ENCODE results near the gene PNKD.
A peak's percentile ranks its signal among the peaks of the same experiment; 100 is the strongest.

PNKD gene

GRCh38 chr2:218354850-218355443, 84.6 kb downstream of the PNKD start:
- DNase-seq (ENCODE audit: low read depth in 1 of 2, low spot score in 1 of 2), result no peak
- Histone ChIP-seq H3K4me3 (replicated peaks; ENCODE audit: insufficient read depth, low read length) (no peak overlapping the region), H3K27me3 (ENCODE audit: insufficient read depth, poor library complexity, severe bottlenecking) (no peaks in the 10 kb centered on the region), H3K27ac (replicated peaks) (no peak overlapping the region)
- TF ChIP-seq REST (IDR thresholded peaks at IDR 0.05; ENCODE audit: insufficient replicate concordance, low read depth) (no peak), SPI1 (IDR thresholded peaks at IDR 0.05; ENCODE audit: borderline replicate concordance, low read depth) (no peak), CTCF (IDR thresholded peaks at IDR 0.05; ENCODE audit: insufficient read depth, low read length) (no peak), POLR2AphosphoS5 (IDR thresholded peaks at IDR 0.05; ENCODE audit: low read depth) (no peak), GABPA (IDR thresholded peaks at IDR 0.05; ENCODE audit: low read depth) (no peak)

- no peak for DNase-seq (ENCODE audit: low read depth in 1 of 2, low spot score in 1 of 2)
- H3K4me3 ChIP-seq (replicated peaks; ENCODE audit: insufficient read depth, low read length), result no peak overlapping the region
- H3K27me3 ChIP-seq (ENCODE audit: insufficient read depth, poor library complexity, severe bottlenecking), result no peaks in the 10 kb centered on the region
- H3K27ac ChIP-seq (replicated peaks), result no peak overlapping the region
- TF ChIP-seq SPI1 (IDR thresholded peaks at IDR 0.05; ENCODE audit: borderline replicate concordance, low read depth) (no peak), GABPA (IDR thresholded peaks at IDR 0.05; ENCODE audit: low read depth) (no peak), CTCF (IDR thresholded peaks at IDR 0.05; ENCODE audit: insufficient read depth, low read length) (no peak), POLR2AphosphoS5 (IDR thresholded peaks at IDR 0.05; ENCODE audit: low read depth) (no peak), REST (IDR thresholded peaks at IDR 0.05; ENCODE audit: insufficient replicate concordance, low read depth) (no peak)
These were observed 87.2 kb downstream of the PNKD start for GRCh38 chr2:218357236-218358177.

- Histone ChIP-seq H3K4me3 (replicated peaks; ENCODE audit: insufficient read depth, low read length) (no peak overlapping the region), H3K27me3 (ENCODE audit: insufficient read depth, poor library complexity, severe bottlenecking) (no peaks in the 10 kb centered on the region), H3K27ac (replicated peaks) (peak overlapping the region; percentile 15; the same call in 1 of the 2 replicates)
- TF ChIP-seq SPI1 (IDR thresholded peaks at IDR 0.05; ENCODE audit: borderline replicate concordance, low read depth) (peak; percentile 87), POLR2AphosphoS5 (IDR thresholded peaks at IDR 0.05; ENCODE audit: low read depth) (peak; percentile 66), GABPA (IDR thresholded peaks at IDR 0.05; ENCODE audit: low read depth) (no peak)
- peak; percentile 85 to 90 for DNase-seq (ENCODE audit: low read depth in 1 of 2, low spot score in 1 of 2)
These were observed 90.1 kb downstream of the PNKD start for GRCh38 chr2:218360453-218360852.

- DNase-seq (ENCODE audit: low read depth in 1 of 2, low spot score in 1 of 2), result no peak
- Histone ChIP-seq H3K27ac (replicated peaks) (no peak overlapping the region), H3K27me3 (ENCODE audit: insufficient read depth, poor library complexity, severe bottlenecking) (no peaks in the 10 kb centered on the region), H3K4me3 (replicated peaks; ENCODE audit: insufficient read depth, low read length) (no peak overlapping the region)
- no peak for TF ChIP-seq POLR2AphosphoS5 (IDR thresholded peaks at IDR 0.05; ENCODE audit: low read depth)
- TF ChIP-seq GABPA (IDR thresholded peaks at IDR 0.05; ENCODE audit: low read depth), result no peak
- no peak for TF ChIP-seq SPI1 (IDR thresholded peaks at IDR 0.05; ENCODE audit: borderline replicate concordance, low read depth)
- TF ChIP-seq CTCF (IDR thresholded peaks at IDR 0.05; ENCODE audit: insufficient read depth, low read length), result no peak
- no peak for TF ChIP-seq REST (IDR thresholded peaks at IDR 0.05; ENCODE audit: insufficient replicate concordance, low read depth)
These were observed 92.3 kb downstream of the PNKD start for GRCh38 chr2:218362606-218363005.
